ENCODE measurements around the gene SUGCT. TPM values are rescaled to one million over a fixed set of nuclear protein-coding genes. Genes with fewer than 3 reads are reported as not detected.

Gene SUGCT
- total and polyA plus RNA-seq, 2 of the 13 experiments (the other 11 are each of a cell fraction or from before 2014, with no cell fraction given) = 10.1 to 22.2 TPM

- no peak for TF ChIP-seq IKZF5 (CRISPR knock-in tag; IDR thresholded peaks at IDR 0.05)
- peak; percentile 16; the same call in 1 of the 2 replicates for TF ChIP-seq FOXA3 (CRISPR knock-in tag; IDR thresholded peaks at IDR 0.05)
- peak; percentile 29; the same call in 1 of the 2 replicates for TF ChIP-seq ZMYM4 (CRISPR knock-in tag; IDR thresholded peaks at IDR 0.05)
- TF ChIP-seq ZFP91 (CRISPR knock-in tag; IDR thresholded peaks at IDR 0.05; ENCODE audit: borderline replicate concordance) = no peak
- TF ChIP-seq, protein P1, sequence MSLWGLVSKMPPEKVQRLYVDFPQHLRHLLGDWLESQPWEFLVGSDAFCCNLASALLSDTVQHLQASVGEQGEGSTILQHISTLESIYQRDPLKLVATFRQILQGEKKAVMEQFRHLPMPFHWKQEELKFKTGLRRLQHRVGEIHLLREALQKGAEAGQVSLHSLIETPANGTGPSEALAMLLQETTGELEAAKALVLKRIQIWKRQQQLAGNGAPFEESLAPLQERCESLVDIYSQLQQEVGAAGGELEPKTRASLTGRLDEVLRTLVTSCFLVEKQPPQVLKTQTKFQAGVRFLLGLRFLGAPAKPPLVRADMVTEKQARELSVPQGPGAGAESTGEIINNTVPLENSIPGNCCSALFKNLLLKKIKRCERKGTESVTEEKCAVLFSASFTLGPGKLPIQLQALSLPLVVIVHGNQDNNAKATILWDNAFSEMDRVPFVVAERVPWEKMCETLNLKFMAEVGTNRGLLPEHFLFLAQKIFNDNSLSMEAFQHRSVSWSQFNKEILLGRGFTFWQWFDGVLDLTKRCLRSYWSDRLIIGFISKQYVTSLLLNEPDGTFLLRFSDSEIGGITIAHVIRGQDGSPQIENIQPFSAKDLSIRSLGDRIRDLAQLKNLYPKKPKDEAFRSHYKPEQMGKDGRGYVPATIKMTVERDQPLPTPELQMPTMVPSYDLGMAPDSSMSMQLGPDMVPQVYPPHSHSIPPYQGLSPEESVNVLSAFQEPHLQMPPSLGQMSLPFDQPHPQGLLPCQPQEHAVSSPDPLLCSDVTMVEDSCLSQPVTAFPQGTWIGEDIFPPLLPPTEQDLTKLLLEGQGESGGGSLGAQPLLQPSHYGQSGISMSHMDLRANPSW (CRISPR knock-in tag; IDR thresholded peaks at IDR 0.05; ENCODE audit: borderline replicate concordance) = no peak
- TF ChIP-seq MEIS2 (CRISPR knock-in tag; IDR thresholded peaks at IDR 0.05) = 0 out of 2 replicates have a peak, but pooled peaks have one; percentile 15
- TF ChIP-seq HMG20A (CRISPR knock-in tag; IDR thresholded peaks at IDR 0.05; ENCODE audit: borderline replicate concordance) = peak; percentile 70; the same call in 1 of the 2 replicates
- peak; percentile 36; the same call in 1 of the 2 replicates for TF ChIP-seq ZNF331 (CRISPR knock-in tag; IDR thresholded peaks at IDR 0.05)
- TF ChIP-seq EP300 (IDR thresholded peaks at IDR 0.05; ENCODE audit: low read depth in 2 of 2, low read length in 2 of 2) = no peak
- TF ChIP-seq EP300 (CRISPR knock-in tag; IDR thresholded peaks at IDR 0.05; ENCODE audit: borderline replicate concordance) = peak; percentile 71; the same call in 1 of the 2 replicates
- peak; percentile 50; the same call in 1 of the 2 replicates for TF ChIP-seq CREM (IDR thresholded peaks at IDR 0.05)
- no peak for TF ChIP-seq CREM (CRISPR knock-in tag; IDR thresholded peaks at IDR 0.05)
- TF ChIP-seq, protein P2, sequence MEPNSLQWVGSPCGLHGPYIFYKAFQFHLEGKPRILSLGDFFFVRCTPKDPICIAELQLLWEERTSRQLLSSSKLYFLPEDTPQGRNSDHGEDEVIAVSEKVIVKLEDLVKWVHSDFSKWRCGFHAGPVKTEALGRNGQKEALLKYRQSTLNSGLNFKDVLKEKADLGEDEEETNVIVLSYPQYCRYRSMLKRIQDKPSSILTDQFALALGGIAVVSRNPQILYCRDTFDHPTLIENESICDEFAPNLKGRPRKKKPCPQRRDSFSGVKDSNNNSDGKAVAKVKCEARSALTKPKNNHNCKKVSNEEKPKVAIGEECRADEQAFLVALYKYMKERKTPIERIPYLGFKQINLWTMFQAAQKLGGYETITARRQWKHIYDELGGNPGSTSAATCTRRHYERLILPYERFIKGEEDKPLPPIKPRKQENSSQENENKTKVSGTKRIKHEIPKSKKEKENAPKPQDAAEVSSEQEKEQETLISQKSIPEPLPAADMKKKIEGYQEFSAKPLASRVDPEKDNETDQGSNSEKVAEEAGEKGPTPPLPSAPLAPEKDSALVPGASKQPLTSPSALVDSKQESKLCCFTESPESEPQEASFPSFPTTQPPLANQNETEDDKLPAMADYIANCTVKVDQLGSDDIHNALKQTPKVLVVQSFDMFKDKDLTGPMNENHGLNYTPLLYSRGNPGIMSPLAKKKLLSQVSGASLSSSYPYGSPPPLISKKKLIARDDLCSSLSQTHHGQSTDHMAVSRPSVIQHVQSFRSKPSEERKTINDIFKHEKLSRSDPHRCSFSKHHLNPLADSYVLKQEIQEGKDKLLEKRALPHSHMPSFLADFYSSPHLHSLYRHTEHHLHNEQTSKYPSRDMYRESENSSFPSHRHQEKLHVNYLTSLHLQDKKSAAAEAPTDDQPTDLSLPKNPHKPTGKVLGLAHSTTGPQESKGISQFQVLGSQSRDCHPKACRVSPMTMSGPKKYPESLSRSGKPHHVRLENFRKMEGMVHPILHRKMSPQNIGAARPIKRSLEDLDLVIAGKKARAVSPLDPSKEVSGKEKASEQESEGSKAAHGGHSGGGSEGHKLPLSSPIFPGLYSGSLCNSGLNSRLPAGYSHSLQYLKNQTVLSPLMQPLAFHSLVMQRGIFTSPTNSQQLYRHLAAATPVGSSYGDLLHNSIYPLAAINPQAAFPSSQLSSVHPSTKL (CRISPR knock-in tag; IDR thresholded peaks at IDR 0.05) = peak; percentile 59; the same call in 1 of the 2 replicates
- no peak for TF ChIP-seq DMTF1 (CRISPR knock-in tag; IDR thresholded peaks at IDR 0.05)
- TF ChIP-seq ZNF782 (CRISPR knock-in tag; IDR thresholded peaks at IDR 0.05; ENCODE audit: borderline replicate concordance) = no peak
- TF ChIP-seq BCL6 (CRISPR knock-in tag; IDR thresholded peaks at IDR 0.05) = peak; percentile 77
- TF ChIP-seq SIX1 (CRISPR knock-in tag; IDR thresholded peaks at IDR 0.05; ENCODE audit: borderline replicate concordance) = peak; percentile 79; the same call in 1 of the 2 replicates
- TF ChIP-seq ZNF232 (CRISPR knock-in tag; IDR thresholded peaks at IDR 0.05; ENCODE audit: borderline replicate concordance) = no peak
Measured at GRCh38 chr7:40641701-40642100, 506.9 kb downstream of the SUGCT start (continued).
